Endometrial microvascular endothelial cells (primary cell): ENCODE measurements around the gene HCRT. TPM values are rescaled to one million over a fixed set of nuclear protein-coding genes. Genes with fewer than 3 reads are reported as not detected.

Experiments used
- total RNA-seq: library from RNA; depleted of rRNA; stranded (reverse); fragments of >200 nt; gene quantifications from one replicate; pipeline ENCODE4 v1.2.3, GENCODE V29; 2015; ENCODE audit errors: inconsistent ontology term

The HCRT gene
- total RNA-seq, 1 donor from 2014 or later = not detected

Other genes with a start within 250 kb of the HCRT start
- gene CNP, start 218.7 kb downstream of the HCRT start, total RNA-seq = 92.8 TPM
- gene DNAJC7, start 168.0 kb downstream of the HCRT start, total RNA-seq = 66.0 TPM
- gene NKIRAS2, start 165.4 kb downstream of the HCRT start, total RNA-seq = 60.0 TPM
- 0.56 TPM for gene C17orf113, start 134.9 kb downstream of the HCRT start, total RNA-seq
- 0.19 TPM for gene ZNF385C, start 87.0 kb downstream of the HCRT start, total RNA-seq
- 7.1 TPM for gene DHX58, start 72.7 kb downstream of the HCRT start, total RNA-seq
- gene KAT2A, start 64.1 kb downstream of the HCRT start, total RNA-seq = 15.9 TPM
- gene HSPB9, start 62.6 kb downstream of the HCRT start, total RNA-seq = not detected
- 197 TPM for gene RAB5C, start 30.5 kb downstream of the HCRT start, total RNA-seq
- gene KCNH4, start 4.3 kb downstream of the HCRT start, total RNA-seq = not detected
- 14.9 TPM for gene GHDC, start 9.0 kb upstream of the HCRT start, total RNA-seq
- 38.3 TPM for gene STAT5B, start 90.9 kb upstream of the HCRT start, total RNA-seq
- gene STAT5A, start 103.0 kb upstream of the HCRT start, total RNA-seq = 12.5 TPM
- 86.0 TPM for gene STAT3, start 203.0 kb upstream of the HCRT start, total RNA-seq
- 806 TPM for gene CAVIN1, start 237.8 kb upstream of the HCRT start, total RNA-seq